ENCODE results near the gene RAB3C. TPM values are rescaled to one million over a fixed set of nuclear protein-coding genes. Genes with fewer than 3 reads are reported as not detected.

RAB3C gene
- total and polyA plus RNA-seq, 12 donors = 0.09 to 22.0 (median 6.1) TPM

DNA sequence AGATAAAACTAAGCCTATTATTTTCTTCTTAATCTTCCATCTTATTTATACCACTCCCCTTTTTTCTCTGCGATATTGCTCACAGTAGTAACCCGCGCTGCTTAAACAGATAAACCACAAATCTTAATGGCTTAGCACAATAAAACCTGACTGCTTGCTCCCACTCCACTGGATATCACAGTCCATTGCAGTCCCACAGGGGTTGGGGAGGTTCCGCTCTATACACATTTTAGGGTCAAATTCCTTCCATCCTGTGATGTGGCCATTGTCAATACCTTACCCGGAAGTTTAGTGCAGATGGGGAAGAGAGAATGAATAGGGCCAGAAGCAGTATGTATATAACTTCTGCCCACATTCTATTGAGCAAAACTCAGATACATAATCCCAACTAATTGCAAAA, 193.7 kb downstream of the RAB3C start:
- intact Hi-C loops (cut with DNase I) = no loop called here
- H3K9me3 ChIP-seq (replicated peaks in 1 of 3) = no peaks in the 10 kb centered on the region
- no peak overlapping the region for H3K4me3 ChIP-seq
- TF ChIP-seq, protein P1, sequence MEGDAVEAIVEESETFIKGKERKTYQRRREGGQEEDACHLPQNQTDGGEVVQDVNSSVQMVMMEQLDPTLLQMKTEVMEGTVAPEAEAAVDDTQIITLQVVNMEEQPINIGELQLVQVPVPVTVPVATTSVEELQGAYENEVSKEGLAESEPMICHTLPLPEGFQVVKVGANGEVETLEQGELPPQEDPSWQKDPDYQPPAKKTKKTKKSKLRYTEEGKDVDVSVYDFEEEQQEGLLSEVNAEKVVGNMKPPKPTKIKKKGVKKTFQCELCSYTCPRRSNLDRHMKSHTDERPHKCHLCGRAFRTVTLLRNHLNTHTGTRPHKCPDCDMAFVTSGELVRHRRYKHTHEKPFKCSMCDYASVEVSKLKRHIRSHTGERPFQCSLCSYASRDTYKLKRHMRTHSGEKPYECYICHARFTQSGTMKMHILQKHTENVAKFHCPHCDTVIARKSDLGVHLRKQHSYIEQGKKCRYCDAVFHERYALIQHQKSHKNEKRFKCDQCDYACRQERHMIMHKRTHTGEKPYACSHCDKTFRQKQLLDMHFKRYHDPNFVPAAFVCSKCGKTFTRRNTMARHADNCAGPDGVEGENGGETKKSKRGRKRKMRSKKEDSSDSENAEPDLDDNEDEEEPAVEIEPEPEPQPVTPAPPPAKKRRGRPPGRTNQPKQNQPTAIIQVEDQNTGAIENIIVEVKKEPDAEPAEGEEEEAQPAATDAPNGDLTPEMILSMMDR (IDR thresholded peaks at IDR 0.05) = no peak
- no peak for TF ChIP-seq POLR2A (IDR thresholded peaks at IDR 0.05)
- 90 to 95% (median 94%) methylated on average over 5 of the region's 5 CpGs for WGBS, 4 donors
- H3K36me3 ChIP-seq (replicated peaks in 1 of 2) = no peaks in the 10 kb centered on the region
- no peaks in the 10 kb centered on the region for H3K4me1 ChIP-seq (replicated peaks in 1 of 2)
- H3K27me3 ChIP-seq = no peaks in the 10 kb centered on the region
- DNase-seq = no peak
- H3K27ac ChIP-seq = no peak overlapping the region

DNA sequence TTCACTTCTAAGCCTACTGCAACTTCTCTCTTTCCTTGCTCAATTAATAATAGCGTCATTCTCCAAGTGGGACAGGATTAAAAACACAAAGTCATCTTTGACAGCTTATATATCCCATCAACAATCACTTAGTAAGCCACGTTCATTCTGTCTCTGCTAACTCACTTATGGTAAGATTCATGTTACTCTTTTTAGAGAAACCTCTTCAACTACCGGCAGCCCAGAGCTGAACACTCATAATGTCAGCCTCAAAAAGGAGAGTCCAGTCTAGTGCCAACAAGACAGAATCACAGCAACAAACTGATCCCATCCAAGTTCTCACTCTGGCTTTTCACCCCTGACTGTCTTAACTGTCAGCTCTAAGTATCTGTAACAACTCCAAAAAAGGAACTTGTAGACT, 196.0 kb downstream of the RAB3C start:
- TF ChIP-seq POLR2A (IDR thresholded peaks at IDR 0.05) = no peak
- TF ChIP-seq, protein P1 (IDR thresholded peaks at IDR 0.05) = no peak
- Histone ChIP-seq H3K27me3 (no peaks in the 10 kb centered on the region), H3K36me3 (replicated peaks in 1 of 2) (no peaks in the 10 kb centered on the region), H3K4me3 (no peak overlapping the region), H3K27ac (no peak overlapping the region), H3K4me1 (replicated peaks in 1 of 2) (no peaks in the 10 kb centered on the region), H3K9me3 (replicated peaks in 1 of 3) (no peaks in the 10 kb centered on the region)
- WGBS, 4 donors = 90 to 93% (median 92%) methylated on average over 3 of the region's 3 CpGs
- intact Hi-C loops (cut with DNase I) = no loop called here
- no peak for DNase-seq

GRCh38 chr5:58786035-58786434, 203.2 kb downstream of the RAB3C start:
- Histone ChIP-seq H3K4me3 (no peak overlapping the region), H3K36me3 (replicated peaks in 1 of 2) (no peaks in the 10 kb centered on the region), H3K9me3 (replicated peaks in 1 of 3) (no peaks in the 10 kb centered on the region), H3K27ac (no peak overlapping the region), H3K4me1 (replicated peaks in 1 of 2) (no peaks in the 10 kb centered on the region), H3K27me3 (no peaks in the 10 kb centered on the region)
- no peak for DNase-seq
- no peak for TF ChIP-seq POLR2A (IDR thresholded peaks at IDR 0.05)
- TF ChIP-seq, protein P1 (IDR thresholded peaks at IDR 0.05) = no peak
- 71 to 89% (median 84%) methylated on average over 2 of the region's 2 CpGs for WGBS, 4 donors
- intact Hi-C loops (cut with DNase I) = no loop called here

DNA sequence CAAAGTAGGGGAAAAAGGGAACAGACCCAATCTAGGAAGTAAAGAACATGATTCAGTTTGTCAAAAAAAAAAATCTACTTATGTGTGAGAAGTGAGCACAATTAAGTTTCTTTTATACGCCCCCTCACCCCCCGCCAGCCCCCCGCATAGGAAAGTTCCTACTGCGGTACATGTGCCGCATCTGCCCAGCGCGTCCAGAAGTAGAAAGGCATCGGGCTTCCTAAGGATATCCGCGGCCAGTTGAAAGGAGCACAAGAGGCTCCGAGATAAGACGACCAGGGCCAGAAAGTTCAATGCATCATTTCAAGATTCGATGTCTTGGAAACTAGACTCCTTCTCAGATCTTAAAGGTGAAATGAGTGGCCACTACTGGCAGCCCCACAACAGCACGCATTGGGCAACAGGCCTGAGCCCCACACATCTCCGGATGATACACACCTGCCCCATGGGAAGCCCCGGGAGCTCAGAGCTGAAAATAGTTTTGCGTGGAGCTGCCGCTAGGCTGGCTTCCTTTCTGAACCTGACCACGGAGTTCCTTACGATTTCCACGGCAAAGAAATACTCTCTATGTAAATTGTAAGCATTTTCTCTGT, 203.9 kb downstream of the RAB3C start:
- intact Hi-C loops (cut with DNase I) = no loop called here
- Histone ChIP-seq H3K9me3 (replicated peaks in 1 of 3) (no peaks in the 10 kb centered on the region), H3K4me1 (replicated peaks in 1 of 2) (no peaks in the 10 kb centered on the region), H3K4me3 (no peak overlapping the region), H3K36me3 (replicated peaks in 1 of 2) (no peaks in the 10 kb centered on the region), H3K27me3 (no peaks in the 10 kb centered on the region), H3K27ac (no peak overlapping the region)
- DNase-seq = no peak
- no peak for TF ChIP-seq POLR2A (IDR thresholded peaks at IDR 0.05)
- TF ChIP-seq, protein P1 (IDR thresholded peaks at IDR 0.05) = no peak
- 80 to 87% (median 85%) methylated on average over 21 of the region's 21 CpGs for WGBS, 4 donors
